Heart left ventricle (tissue), 16 donors: Measurements from ENCODE around the gene TRIM28. TPM values are rescaled to one million over a fixed set of nuclear protein-coding genes. Genes with fewer than 3 reads are reported as not detected.
A peak's percentile ranks its signal among the peaks of the same experiment; 100 is the strongest.

Source experiments
- ATAC-seq, 4 donors: fragments of 200-7000 bp; cut with Tn5 transposase; one replicate each; pipeline ENCODE4 v1.9.1; 2020 to 2022; ENCODE audit warnings: moderate library complexity in 4 of 4, mild to moderate bottlenecking in 3 of 4, moderate number of reproducible peaks in 1 of 4
- DNase-seq, 5 donors: peaks; one replicate each; pipeline ENCODE4 v3.0.0-alpha.2; 2020
- H3K27ac ChIP-seq, 12 donors: fragments of 200-600 bp; sonication (generic) in 4 of 12; one replicate each; pipeline versions ENCODE4 v1.5.0 to v1.8.0; 2016 to 2022; ENCODE audit warnings: mild to moderate bottlenecking in 2 of 12
- H3K27me3 ChIP-seq, 9 donors: fragments of 200-600 bp; sonication (generic) in 2 of 9; one replicate each; pipeline versions ENCODE4 v1.5.1 to v1.8.0; 2016 to 2022; ENCODE audit warnings: mild to moderate bottlenecking in 3 of 9
- H3K36me3 ChIP-seq, 9 donors: fragments of 200-600 bp; sonication (generic) in 2 of 9; one replicate each; pipeline versions ENCODE4 v1.5.0 to v1.8.0; 2018 to 2022; ENCODE audit warnings: mild to moderate bottlenecking in 2 of 9
- H3K4me1 ChIP-seq, 12 donors: fragments of 200-600 bp; sonication (generic) in 4 of 12; one replicate each; pipeline versions ENCODE4 v1.5.0 to v1.8.0; 2016 to 2022; ENCODE audit warnings: mild to moderate bottlenecking in 3 of 12
- H3K4me3 ChIP-seq, 12 donors: fragments of 200-600 bp; sonication (generic) in 4 of 12; one replicate each; pipeline versions ENCODE4 v1.5.0 to v1.8.0; 2017 to 2022; ENCODE audit warnings: mild to moderate bottlenecking in 9 of 12, moderate library complexity in 4 of 12
- H3K9me3 ChIP-seq, 12 donors: fragments of 200-600 bp; sonication (generic) in 4 of 12; one replicate each; pipeline versions ENCODE4 v1.5.0 to v1.8.0; 2016 to 2022; ENCODE audit warnings: mild to moderate bottlenecking in 1 of 12
- CTCF ChIP-seq, 12 donors: fragments of 200-600 bp; sonication (generic) in 4 of 12; IDR thresholded peaks; one replicate each; pipeline versions ENCODE4 v1.5.0 to v1.8.0; 2018 to 2022; ENCODE audit warnings: antibody characterized with exemption in 12 of 12, mild to moderate bottlenecking in 5 of 12
- POLR2A ChIP-seq, 2 donors: fragments of 450-650 bp; IDR thresholded peaks; one replicate each; pipeline ENCODE4 v1.6.1; 2017; ENCODE audit warnings: antibody characterized with exemption in 2 of 2, mild to moderate bottlenecking in 2 of 2, moderate library complexity in 2 of 2
- WGBS, 4 donors: extraction: QIAGEN DNeasy Blood & Tissue Kit in 2 of 4; methylation state at CpG; one replicate each; pipeline versions ENCODE4 v1.1.5 to v1.1.7; 2013 to 2018; 5-methylcytosine and 5-hydroxymethylcytosine counted together
- intact Hi-C, 10 donors: fragments of 100-400 bp; cut with DNase I; formaldehyde crosslinking; loops; one replicate each; pipeline versions ENCODE4 v1.11.1 to v1.14.2; 2022
- polyA plus RNA-seq, 2 donors: library from polyadenylated mRNA; stranded (reverse); fragments of 200-250 nt; gene quantifications; one replicate each; pipeline ENCODE4 v1.2.3, GENCODE V29; 2013
- total RNA-seq, 9 donors: library from RNA; depleted of rRNA in 2 of 9; stranded (reverse); fragments of >200 nt in 2 of 9; fragmentation: NEBNext Ultra II Directional in 3 of 9; extraction: Animal tissue kit (Norgen Biotek cat#: 25700) in 3 of 9; gene quantifications; one replicate each; pipeline versions ENCODE4 v1.1.0 to v1.2.4, GENCODE V29; 2016 to 2023
- donor health status: ischemic (EF 13 %, LVEDD 7.1; RV severe dilation, severe dysfunction).
- donor health status: healthy with polysubstance abuse.
- donor health status: DM: no; HTN: yes; CAD: no.
- donor health status: DM: no; HTN: no; CAD: no.
- donor health status: ischemic (EF 25% LVEDD 6.9; RV normal size, moderate dysfunction).
- donor health status: ischemic (EF 25% LVEDD 5.7; RV mildly dilated, moderate dysfunction).
- donor health status: healthy.
- donor health status: DM: yes; HTN: yes; CAD: no.
- donor health status: ischemic (EF 35%, LVEDD 5.7; RV mildly dilated, moderate dysfunction).
- donor health status: nonischemic (EF 11% LVEDD 7.7; RV severe dilation, severe dysfunction).
- donor health status: DM: yes; HTN: yes; CAD: no.
- donor health status: PGD.
- donor health status: ischemic (EF 29% LVEDD 5.4; RV normal size, mild dysfunction).
- donor health status: nonischemic (EF 23%, LVEDD 6.1; RV moderate dilation, normal function).

TRIM28 gene
- total and polyA plus RNA-seq, 11 donors: 88.0 to 265 (median 160) TPM

GRCh38 chr19:58563034-58563573 lies 19.2 kb downstream of the TRIM28 start:
- no peaks in the 10 kb centered on the region for H3K9me3 ChIP-seq
- no peak for ATAC-seq
- peak overlapping the region in 5 of 12 donors; percentile 24 to 62 (median 44) for H3K27ac ChIP-seq
- DNase-seq: peak in 3 of 5 donors; percentile 29 to 75 (median 41)
- TF ChIP-seq POLR2A (IDR thresholded peaks at IDR 0.05): no peak
- TF ChIP-seq CTCF (IDR thresholded peaks at IDR 0.05): no peak
- H3K4me3 ChIP-seq: peak overlapping the region; percentile 29 to 62 (median 50)
- 4 to 6% (median 5%) methylated on average over 25 to 40 of the region's 40 CpGs for WGBS, 4 donors
- intact Hi-C loops: no loop called here
- peaks cover 8 to 37% (median 32%) of the 10 kb centered on the region in 12 donors for H3K4me1 ChIP-seq
- peaks cover 0 to 21% (median 0%) of the 10 kb centered on the region in 9 donors for H3K27me3 ChIP-seq
- peaks cover 0 to 17% (median 9%) of the 10 kb centered on the region in 9 donors for H3K36me3 ChIP-seq

- no peaks in the 10 kb centered on the region for H3K9me3 ChIP-seq
- DNase-seq (peak in 1 of 5 donors; percentile 11), ATAC-seq (no peak)
- H3K4me1 ChIP-seq: peaks cover 8 to 37% (median 32%) of the 10 kb centered on the region in 12 donors
- H3K27ac ChIP-seq: no peak overlapping the region
- TF ChIP-seq POLR2A (IDR thresholded peaks at IDR 0.05) (no peak), CTCF (IDR thresholded peaks at IDR 0.05) (no peak)
- intact Hi-C loops: no loop called here
- 70 to 76% (median 74%) methylated on average over 6 of the region's 6 CpGs for WGBS, 4 donors
- peaks cover 0 to 21% (median 9%) of the 10 kb centered on the region in 9 donors for H3K36me3 ChIP-seq
- H3K4me3 ChIP-seq: no peak overlapping the region
- H3K27me3 ChIP-seq: peaks cover 0 to 21% (median 0%) of the 10 kb centered on the region in 9 donors
Measured at GRCh38 chr19:58563823-58564222, 20.0 kb downstream of the TRIM28 start.

GRCh38 chr19:58566989-58567388 lies 23.1 kb downstream of the TRIM28 start:
- peak in 1 of 5 donors; percentile 15 for DNase-seq

More at GRCh38 chr19:58566989-58567388, 23.1 kb downstream of the TRIM28 start:
- ATAC-seq: no peak
- Histone ChIP-seq H3K36me3 (peaks cover 0 to 44% (median 23%) of the 10 kb centered on the region in 9 donors), H3K27ac (no peak overlapping the region), H3K4me3 (no peak overlapping the region), H3K9me3 (no peaks in the 10 kb centered on the region), H3K27me3 (peaks cover 0 to 17% (median 0%) of the 10 kb centered on the region in 9 donors), H3K4me1 (peaks cover 4 to 26% (median 17%) of the 10 kb centered on the region in 12 donors)
- 93 to 99% (median 96%) methylated on average over 5 of the region's 5 CpGs for WGBS, 4 donors
- TF ChIP-seq CTCF (IDR thresholded peaks at IDR 0.05) (no peak), POLR2A (IDR thresholded peaks at IDR 0.05) (no peak)
- intact Hi-C loops: no loop called here
